Astrocyte (in vitro differentiated cells and primary cell): Measurements from ENCODE around the gene DCHS2. TPM values are rescaled to one million over a fixed set of nuclear protein-coding genes. Genes with fewer than 3 reads are reported as not detected.

Experiments
- DNase-seq: peaks from one replicate; pipeline ENCODE4 v3.0.0-alpha.2; 2010; ENCODE audit warnings: low read depth
- FAIRE-seq: peaks from 2 replicates; lab custom pipeline; 2011; peaks lifted over from hg19 to GRCh38; lab: Jason Lieb, UNC
- H2AFZ ChIP-seq: 2 replicates; pipeline ENCODE4 v1.6.0; 2012; ENCODE audit warnings: low read depth, low read length, inconsistent platforms
- H3K27ac ChIP-seq: 2 replicates; pipeline ENCODE4 v1.5.1; 2011; ENCODE audit warnings: low read depth, low read length, inconsistent platforms
- H3K27me3 ChIP-seq: 2 replicates; pipeline ENCODE4 v1.6.0; 2011; ENCODE audit warnings: low read length, inconsistent platforms; ENCODE audit not compliant: insufficient read depth
- H3K36me3 ChIP-seq: 2 replicates; pipeline ENCODE4 v1.5.1; 2011; ENCODE audit warnings: low read length, inconsistent platforms; ENCODE audit not compliant: insufficient read depth
- H3K4me1 ChIP-seq: 2 replicates; pipeline ENCODE4 v1.5.1; 2011; ENCODE audit warnings: low read length, inconsistent platforms; ENCODE audit not compliant: insufficient read depth
- H3K4me2 ChIP-seq: 2 replicates; pipeline ENCODE4 v1.6.0; 2012; ENCODE audit warnings: low read length, inconsistent platforms
- H3K4me3 ChIP-seq: 2 replicates; pipeline ENCODE4 v1.5.1; 2011; ENCODE audit warnings: low read depth, mild to moderate bottlenecking, low read length, inconsistent platforms; ENCODE audit not compliant: insufficient read depth
- H3K79me2 ChIP-seq: 2 replicates; pipeline ENCODE4 v1.6.0; 2012; ENCODE audit warnings: mild to moderate bottlenecking, low read length, inconsistent platforms; ENCODE audit not compliant: insufficient read depth
- H3K9ac ChIP-seq: 2 replicates; pipeline ENCODE4 v1.6.0; 2012; ENCODE audit warnings: mild to moderate bottlenecking, low read length, inconsistent platforms
- H3K9me3 ChIP-seq: 2 replicates; pipeline ENCODE4 v1.5.1; 2012; ENCODE audit warnings: low read depth, mild to moderate bottlenecking, low read length, inconsistent platforms; ENCODE audit not compliant: insufficient read depth
- H4K20me1 ChIP-seq: 2 replicates; pipeline ENCODE4 v1.6.0; 2012; ENCODE audit warnings: low read length, inconsistent platforms; ENCODE audit not compliant: insufficient read depth
- H3K27ac Mint-ChIP-seq: one replicate; pipeline ENCODE4 v1.8.0; 2021; ENCODE audit warnings: mild to moderate bottlenecking, mixed read lengths; ENCODE audit not compliant: unreplicated experiment
- H3K27me3 Mint-ChIP-seq: one replicate; pipeline ENCODE4 v1.8.0; 2021; ENCODE audit warnings: low read depth, mixed read lengths; ENCODE audit not compliant: unreplicated experiment
- H3K36me3 Mint-ChIP-seq: one replicate; pipeline ENCODE4 v1.8.0; 2021; ENCODE audit warnings: low read depth, mixed read lengths; ENCODE audit not compliant: unreplicated experiment
- H3K4me1 Mint-ChIP-seq: one replicate; pipeline ENCODE4 v1.8.0; 2021; ENCODE audit warnings: low read depth, mixed read lengths; ENCODE audit not compliant: unreplicated experiment
- H3K4me3 Mint-ChIP-seq: one replicate; pipeline ENCODE4 v1.8.0; 2021; ENCODE audit warnings: mild to moderate bottlenecking, moderate library complexity, mixed read lengths; ENCODE audit not compliant: unreplicated experiment
- H3K9me3 Mint-ChIP-seq: one replicate; pipeline ENCODE4 v1.8.0; 2021; ENCODE audit warnings: mild to moderate bottlenecking, mixed read lengths; ENCODE audit not compliant: unreplicated experiment
- EZH2 ChIP-seq: IDR thresholded peaks from 2 replicates; pipeline ENCODE4 v1.6.1; 2012; ENCODE audit warnings: mild to moderate bottlenecking, low read length, inconsistent platforms; ENCODE audit not compliant: insufficient read depth
- total RNA-seq: library from RNA; stranded (reverse); gene quantifications from 2 replicates; pipeline ENCODE4 v1.2.1, GENCODE V29; 2021
- TF ChIP-seq, protein P1 (sequence below): IDR thresholded peaks from 2 replicates; pipeline ENCODE4 v1.5.1; 2011; ENCODE audit warnings: low read depth, mild to moderate bottlenecking, inconsistent platforms, low read length, moderate library complexity; ENCODE audit not compliant: insufficient read depth

Gene DCHS2
- total RNA-seq, 1 donor from 2014 or later, result 0.25 TPM

GRCh38 chr4:154294652-154295350 lies 196.8 kb downstream of the DCHS2 start:
- DNase-seq (no peak), FAIRE-seq (no peak)
- H4K20me1 ChIP-seq, result no peaks in the 10 kb centered on the region
- H3K27ac ChIP-seq, result no peak overlapping the region
- Mint-ChIP-seq H3K4me3 (no peak overlapping the region), H3K27me3 (peaks cover under 1% of the 10 kb centered on the region), H3K27ac (no peak overlapping the region), H3K36me3 (no peaks in the 10 kb centered on the region), H3K9me3 (peaks cover 7% of the 10 kb centered on the region), H3K4me1 (no peaks in the 10 kb centered on the region)
- no peaks in the 10 kb centered on the region for H3K4me1 ChIP-seq
- H3K4me3 ChIP-seq, result no peak overlapping the region
- TF ChIP-seq, protein P1, sequence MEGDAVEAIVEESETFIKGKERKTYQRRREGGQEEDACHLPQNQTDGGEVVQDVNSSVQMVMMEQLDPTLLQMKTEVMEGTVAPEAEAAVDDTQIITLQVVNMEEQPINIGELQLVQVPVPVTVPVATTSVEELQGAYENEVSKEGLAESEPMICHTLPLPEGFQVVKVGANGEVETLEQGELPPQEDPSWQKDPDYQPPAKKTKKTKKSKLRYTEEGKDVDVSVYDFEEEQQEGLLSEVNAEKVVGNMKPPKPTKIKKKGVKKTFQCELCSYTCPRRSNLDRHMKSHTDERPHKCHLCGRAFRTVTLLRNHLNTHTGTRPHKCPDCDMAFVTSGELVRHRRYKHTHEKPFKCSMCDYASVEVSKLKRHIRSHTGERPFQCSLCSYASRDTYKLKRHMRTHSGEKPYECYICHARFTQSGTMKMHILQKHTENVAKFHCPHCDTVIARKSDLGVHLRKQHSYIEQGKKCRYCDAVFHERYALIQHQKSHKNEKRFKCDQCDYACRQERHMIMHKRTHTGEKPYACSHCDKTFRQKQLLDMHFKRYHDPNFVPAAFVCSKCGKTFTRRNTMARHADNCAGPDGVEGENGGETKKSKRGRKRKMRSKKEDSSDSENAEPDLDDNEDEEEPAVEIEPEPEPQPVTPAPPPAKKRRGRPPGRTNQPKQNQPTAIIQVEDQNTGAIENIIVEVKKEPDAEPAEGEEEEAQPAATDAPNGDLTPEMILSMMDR, result no peak
- no peak for TF ChIP-seq EZH2
- no peak overlapping the region for H3K9ac ChIP-seq
- H3K36me3 ChIP-seq, result no peaks in the 10 kb centered on the region
- no peak overlapping the region for H2AFZ ChIP-seq
- no peaks in the 10 kb centered on the region for H3K27me3 ChIP-seq
- H3K4me2 ChIP-seq, result no peak overlapping the region
- no peaks in the 10 kb centered on the region for H3K9me3 ChIP-seq
- H3K79me2 ChIP-seq, result no peaks in the 10 kb centered on the region

- Mint-ChIP-seq H3K4me1 (no peaks in the 10 kb centered on the region), H3K9me3 (peaks cover 11% of the 10 kb centered on the region), H3K27ac (no peak overlapping the region), H3K4me3 (no peak overlapping the region), H3K27me3 (no peaks in the 10 kb centered on the region), H3K36me3 (no peaks in the 10 kb centered on the region)
- H2AFZ ChIP-seq, result no peak overlapping the region
- H4K20me1 ChIP-seq, result no peaks in the 10 kb centered on the region
- no peaks in the 10 kb centered on the region for H3K27me3 ChIP-seq
- H3K4me1 ChIP-seq, result no peaks in the 10 kb centered on the region
- no peak for TF ChIP-seq EZH2
- TF ChIP-seq, protein P1, result no peak
- H3K9ac ChIP-seq, result no peak overlapping the region
- no peak overlapping the region for H3K27ac ChIP-seq
- FAIRE-seq (no peak), DNase-seq (no peak)
- H3K9me3 ChIP-seq, result no peaks in the 10 kb centered on the region
- no peaks in the 10 kb centered on the region for H3K79me2 ChIP-seq
- H3K4me3 ChIP-seq, result no peak overlapping the region
- H3K36me3 ChIP-seq, result no peaks in the 10 kb centered on the region
- no peak overlapping the region for H3K4me2 ChIP-seq
Measured at GRCh38 chr4:154293427-154293826, 198.2 kb downstream of the DCHS2 start.

- H3K79me2 ChIP-seq, result no peaks in the 10 kb centered on the region
- no peaks in the 10 kb centered on the region for H4K20me1 ChIP-seq
- no peak overlapping the region for H3K4me2 ChIP-seq
- TF ChIP-seq, protein P1, result no peak
- no peak overlapping the region for H2AFZ ChIP-seq
- no peaks in the 10 kb centered on the region for H3K36me3 ChIP-seq
- H3K27ac Mint-ChIP-seq, result no peak overlapping the region
- no peak overlapping the region for H3K4me3 ChIP-seq
- DNase-seq (no peak), FAIRE-seq (no peak)
- no peaks in the 10 kb centered on the region for H3K4me1 ChIP-seq
- no peaks in the 10 kb centered on the region for H3K9me3 ChIP-seq
- H3K36me3 Mint-ChIP-seq, result no peaks in the 10 kb centered on the region
- no peak overlapping the region for H3K9ac ChIP-seq
- no peak overlapping the region for H3K4me3 Mint-ChIP-seq
- no peaks in the 10 kb centered on the region for H3K27me3 ChIP-seq
- no peak overlapping the region for H3K27ac ChIP-seq
- H3K9me3 Mint-ChIP-seq, result peaks cover 11% of the 10 kb centered on the region
- H3K4me1 Mint-ChIP-seq, result no peaks in the 10 kb centered on the region
- no peaks in the 10 kb centered on the region for H3K27me3 Mint-ChIP-seq
Measured at GRCh38 chr4:154292589-154292988, 199.0 kb downstream of the DCHS2 start.
